Fibroblast of lung (primary cell): ENCODE data around the gene GSTM3. TPM values are rescaled to one million over a fixed set of nuclear protein-coding genes. Genes with fewer than 3 reads are reported as not detected.
A peak's percentile ranks its signal among the peaks of the same experiment; 100 is the strongest.

Experiments
- DNase-seq, 2 donors: peaks; one replicate each; pipeline versions ENCODE4 v3.0.0 to v3.0.0-alpha.2; 2010; ENCODE audit warnings: low read depth in 2 of 2
- H2AFZ ChIP-seq: 2 replicates; pipeline ENCODE4 v1.5.1; 2012; ENCODE audit warnings: low read length, control low read depth, inconsistent platforms
- H3K27ac ChIP-seq: 2 replicates; pipeline ENCODE4 v1.5.1; 2011; ENCODE audit warnings: low read length, control low read depth; ENCODE audit not compliant: insufficient read depth
- H3K27me3 ChIP-seq: 2 replicates; pipeline ENCODE4 v1.5.1; 2011; ENCODE audit warnings: mild to moderate bottlenecking, low read length; ENCODE audit not compliant: control insufficient read depth, insufficient read depth
- H3K36me3 ChIP-seq: 2 replicates; pipeline ENCODE4 v1.5.1; 2011; ENCODE audit warnings: low read length; ENCODE audit not compliant: control insufficient read depth, insufficient read depth
- H3K4me1 ChIP-seq: 2 replicates; pipeline ENCODE4 v1.5.1; 2011; ENCODE audit warnings: low read length; ENCODE audit not compliant: control insufficient read depth, insufficient read depth; ENCODE audit errors: extremely low read depth
- H3K4me2 ChIP-seq: 2 replicates; pipeline ENCODE4 v1.5.1; 2011; ENCODE audit warnings: low read length, control low read depth; ENCODE audit not compliant: insufficient read depth; ENCODE audit errors: extremely low read depth
- H3K4me3 ChIP-seq, 4 experiments: fragments of 200-600 bp in 1 of 4; sonication (generic) in 1 of 4; replicated peaks in 1 of 4; 2 replicates each; pipeline ENCODE4 v1.5.1; 2011 to 2016; ENCODE audit warnings: low read length in 4 of 4, low read depth in 3 of 4, mild to moderate bottlenecking in 3 of 4, control low read depth in 2 of 4, inconsistent platforms in 1 of 4, mixed read lengths in 1 of 4; ENCODE audit not compliant: insufficient read depth in 1 of 4; ENCODE audit errors: control extremely low read depth in 1 of 4
- H3K79me2 ChIP-seq: 2 replicates; pipeline ENCODE4 v1.5.1; 2012; ENCODE audit warnings: mild to moderate bottlenecking, low read length, inconsistent platforms; ENCODE audit not compliant: control insufficient read depth, insufficient read depth
- H3K9ac ChIP-seq: 2 replicates; pipeline ENCODE4 v1.5.1; 2011; ENCODE audit warnings: mild to moderate bottlenecking, low read length, control low read depth; ENCODE audit not compliant: insufficient read depth
- H3K9me3 ChIP-seq: 2 replicates; pipeline ENCODE4 v1.5.1; 2012; ENCODE audit warnings: low read depth, low read length; ENCODE audit not compliant: control insufficient read depth, insufficient read depth
- H4K20me1 ChIP-seq: 2 replicates; pipeline ENCODE4 v1.5.1; 2011; ENCODE audit warnings: low read length; ENCODE audit not compliant: control insufficient read depth, insufficient read depth; ENCODE audit errors: extremely low read depth
- CTCF ChIP-seq, 2 donors: IDR thresholded peaks in 1 of 2; conservative IDR thresholded peaks in 1 of 2; 1 replicate in 1 of 2; 2 replicates in 1 of 2; pipeline ENCODE4 v1.5.1; 2011 to 2012; ENCODE audit warnings: low read length in 2 of 2, control low read depth in 1 of 2, inconsistent platforms in 1 of 2, low read depth in 1 of 2, mild to moderate bottlenecking in 1 of 2
- EZH2 ChIP-seq: IDR thresholded peaks from 2 replicates; pipeline ENCODE4 v1.5.1; 2012; ENCODE audit warnings: low read length, control low read depth, mild to moderate bottlenecking; ENCODE audit errors: missing control alignments
- polyA plus RNA-seq, 2 donors: library from polyadenylated mRNA; depleted of rRNA in 1 of 2; stranded (reverse) in 1 of 2; unstranded in 1 of 2; fragments of >200 nt; gene quantifications; 2 replicates each; pipeline ENCODE4 v1.2.1, GENCODE V29; 2011 to 2012; ENCODE audit warnings: missing spikeins in 1 of 2
- total RNA-seq: library from RNA; depleted of rRNA; stranded (reverse); fragments of >200 nt; gene quantifications from 2 replicates; pipeline ENCODE4 v1.2.1, GENCODE V29; 2014

Gene GSTM3
- total and polyA plus RNA-seq, 2 donors (not counting 1 experiment from before 2014, with no cell fraction given) = 51.4 to 207 TPM

- no peak overlapping the region for H3K4me2 ChIP-seq
- H3K4me1 ChIP-seq = peaks cover 12% of the 10 kb centered on the region
- no peak overlapping the region for H3K4me3 ChIP-seq
- no peaks in the 10 kb centered on the region for H4K20me1 ChIP-seq
- no peaks in the 10 kb centered on the region for H3K9me3 ChIP-seq
- no peaks in the 10 kb centered on the region for H3K27me3 ChIP-seq
- DNase-seq = peak; percentile 76 to 87
- H3K79me2 ChIP-seq = no peaks in the 10 kb centered on the region
- TF ChIP-seq CTCF (conservative IDR thresholded peaks at IDR 0.05 in 1 of 2, IDR thresholded peaks at IDR 0.05 in 1 of 2; ENCODE audit: low read depth in 1 of 2, low read length in 2 of 2) (no peak), EZH2 (no peak)
- no peaks in the 10 kb centered on the region for H3K36me3 ChIP-seq
- H3K27ac ChIP-seq = no peak overlapping the region
- H2AFZ ChIP-seq = no peak overlapping the region
- no peak overlapping the region for H3K9ac ChIP-seq
Observed at GRCh38 chr1:109783436-109783835, 42.6 kb upstream of the GSTM3 start.

- H3K36me3 ChIP-seq = no peaks in the 10 kb centered on the region
- no peak for DNase-seq
- no peaks in the 10 kb centered on the region for H3K27me3 ChIP-seq
- H3K4me3 ChIP-seq = no peak overlapping the region
- no peak overlapping the region for H3K27ac ChIP-seq
- no peaks in the 10 kb centered on the region for H4K20me1 ChIP-seq
- H2AFZ ChIP-seq = no peak overlapping the region
- TF ChIP-seq EZH2 = no peak
- no peak for TF ChIP-seq CTCF (conservative IDR thresholded peaks at IDR 0.05 in 1 of 2, IDR thresholded peaks at IDR 0.05 in 1 of 2; ENCODE audit: low read depth in 1 of 2, low read length in 2 of 2)
- H3K4me1 ChIP-seq = peaks cover 12% of the 10 kb centered on the region
- H3K4me2 ChIP-seq = no peak overlapping the region
- H3K9me3 ChIP-seq = no peaks in the 10 kb centered on the region
- H3K79me2 ChIP-seq = no peaks in the 10 kb centered on the region
- no peak overlapping the region for H3K9ac ChIP-seq
Observed at GRCh38 chr1:109782927-109783326, 42.1 kb upstream of the GSTM3 start.

GRCh38 chr1:109782514-109782913, 41.7 kb upstream of the GSTM3 start:
- H3K27ac ChIP-seq = no peak overlapping the region
- DNase-seq = peak; percentile 39 to 74
- no peaks in the 10 kb centered on the region for H3K27me3 ChIP-seq
- H3K79me2 ChIP-seq = no peaks in the 10 kb centered on the region
- no peaks in the 10 kb centered on the region for H3K9me3 ChIP-seq
- no peak overlapping the region for H3K4me2 ChIP-seq
- H3K4me1 ChIP-seq = peaks cover 13% of the 10 kb centered on the region
- H2AFZ ChIP-seq = no peak overlapping the region
- H4K20me1 ChIP-seq = no peaks in the 10 kb centered on the region
- no peak overlapping the region for H3K9ac ChIP-seq
- H3K36me3 ChIP-seq = no peaks in the 10 kb centered on the region
- no peak for TF ChIP-seq CTCF (conservative IDR thresholded peaks at IDR 0.05 in 1 of 2, IDR thresholded peaks at IDR 0.05 in 1 of 2; ENCODE audit: low read depth in 1 of 2, low read length in 2 of 2)
- no peak for TF ChIP-seq EZH2
- H3K4me3 ChIP-seq = no peak overlapping the region
